Measurements from ENCODE around the gene RPTOR.

Gene RPTOR

GRCh38 chr17:80969030-80969673 is 424.5 kb downstream of the RPTOR start:
- ChIA-PET CTCF (interaction anchor here (0.9 to 2.3 kb wide), 10 partner anchors 9 to 545 kb away, joined by 3 to 47 read pairs (median 4); no protein-coding TSS in a partner anchor), POLR2A (no interaction called here)
- no peak for TF ChIP-seq CTCF (IDR thresholded peaks at IDR 0.05; ENCODE audit: control extremely low read depth, extremely low read depth, low read depth, missing control alignments)
- no peak for DNase-seq (ENCODE audit: extremely low spot score)

GRCh38 chr17:80969674-80970043 is 425.0 kb downstream of the RPTOR start:
- no peak for TF ChIP-seq CTCF (IDR thresholded peaks at IDR 0.05; ENCODE audit: control extremely low read depth, extremely low read depth, low read depth, missing control alignments)
- DNase-seq (ENCODE audit: extremely low spot score) = no peak
- ChIA-PET CTCF (interaction anchor here (0.7 to 2.3 kb wide), 19 partner anchors 8 to 608 kb away, joined by 3 to 47 read pairs (median 4); no protein-coding TSS in a partner anchor), POLR2A (no interaction called here)

- POLR2A ChIA-PET = no interaction called here
- TF ChIP-seq CTCF (IDR thresholded peaks at IDR 0.05; ENCODE audit: control extremely low read depth, extremely low read depth, low read depth, missing control alignments) = peak; percentile 60
- peak; percentile 82 for DNase-seq (ENCODE audit: extremely low spot score)
- CTCF ChIA-PET = interaction anchor here (0.7 to 2.3 kb wide), 23 partner anchors 8 to 608 kb away, joined by 3 to 47 read pairs (median 4); no protein-coding TSS in a partner anchor
Measured at GRCh38 chr17:80970044-80970761, 425.6 kb downstream of the RPTOR start.

GRCh38 chr17:80970762-80971703 is 426.4 kb downstream of the RPTOR start:
- POLR2A ChIA-PET = no interaction called here
- DNase-seq (ENCODE audit: extremely low spot score) = no peak
- CTCF ChIA-PET = interaction anchor here (0.8 to 2.3 kb wide), 15 partner anchors 9 to 609 kb away, joined by 3 to 47 read pairs (median 4); no protein-coding TSS in a partner anchor
- no peak for TF ChIP-seq CTCF (IDR thresholded peaks at IDR 0.05; ENCODE audit: control extremely low read depth, extremely low read depth, low read depth, missing control alignments)

- no peak for TF ChIP-seq CTCF (IDR thresholded peaks at IDR 0.05; ENCODE audit: control extremely low read depth, extremely low read depth, low read depth, missing control alignments)
- CTCF ChIA-PET = interaction anchor here (1.4 to 2.3 kb wide), 4 partner anchors 12 to 548 kb away, joined by 4 to 7 read pairs (median 6); no protein-coding TSS in a partner anchor
- POLR2A ChIA-PET = no interaction called here
- DNase-seq (ENCODE audit: extremely low spot score) = no peak
Measured at GRCh38 chr17:80971704-80972304, 427.2 kb downstream of the RPTOR start.

GRCh38 chr17:80976701-80977100 is 432.1 kb downstream of the RPTOR start:
- ChIA-PET POLR2A (no interaction called here), CTCF (no interaction called here)
- DNase-seq (ENCODE audit: extremely low spot score) = no peak
- no peak for TF ChIP-seq CTCF (IDR thresholded peaks at IDR 0.05; ENCODE audit: control extremely low read depth, extremely low read depth, low read depth, missing control alignments)

All from GM10248 (cell line).